Stomach smooth muscle (tissue), 2 donors: ENCODE results near the gene FAM200C.

Experiments used
- H3K27ac ChIP-seq: one replicate; pipeline ENCODE4 v1.7.0; 2013; ENCODE audit warnings: mild to moderate bottlenecking, low read length, inconsistent platforms
- H3K27me3 ChIP-seq, 2 donors: one replicate each; pipeline ENCODE4 v1.7.0; 2013; ENCODE audit warnings: low read length in 2 of 2; ENCODE audit not compliant: insufficient read depth in 2 of 2, control insufficient read depth in 1 of 2
- H3K36me3 ChIP-seq, 2 donors: one replicate each; pipeline ENCODE4 v1.7.0; 2013; ENCODE audit warnings: low read length in 2 of 2; ENCODE audit not compliant: control insufficient read depth in 2 of 2, insufficient read depth in 2 of 2
- H3K4me1 ChIP-seq: one replicate; pipeline ENCODE4 v1.7.0; 2013; ENCODE audit warnings: low read length; ENCODE audit not compliant: control insufficient read depth, insufficient read depth
- H3K4me3 ChIP-seq, 2 donors: one replicate each; pipeline ENCODE4 v1.7.0; 2013; ENCODE audit warnings: low read length in 2 of 2
- H3K9ac ChIP-seq, 2 donors: one replicate each; pipeline ENCODE4 v1.7.0; 2013; ENCODE audit warnings: low read length in 2 of 2, mild to moderate bottlenecking in 1 of 2
- H3K9me3 ChIP-seq, 2 donors: one replicate each; pipeline ENCODE4 v1.7.0; 2013; ENCODE audit warnings: low read length in 2 of 2; ENCODE audit not compliant: control insufficient read depth in 2 of 2
- donor health status: healthy.
- donor health status: Pancreatic carcinoma.

Gene FAM200C

GRCh38 chr5:160419458-160420330 lies 19.8 kb upstream of the FAM200C start:
- H3K4me1 ChIP-seq = peaks cover 7% of the 10 kb centered on the region
- H3K36me3 ChIP-seq = peaks cover 0 to 3% of the 10 kb centered on the region in 2 donors
- H3K27me3 ChIP-seq = no peaks in the 10 kb centered on the region
- peak overlapping the region; percentile 72 to 94 for H3K4me3 ChIP-seq
- H3K9me3 ChIP-seq = no peaks in the 10 kb centered on the region
- peak overlapping the region; percentile 85 to 97 for H3K9ac ChIP-seq
- peak overlapping the region; percentile 77 for H3K27ac ChIP-seq

- Histone ChIP-seq H3K4me3 (peak within 1 kb of the TSS; percentile 72 to 94), H3K9me3 (no peaks in the 10 kb centered on the region), H3K27me3 (no peaks in the 10 kb centered on the region), H3K36me3 (peaks cover 0 to 3% of the 10 kb centered on the region in 2 donors), H3K9ac (peak within 1 kb of the TSS; percentile 85 to 97), H3K27ac (peak within 1 kb of the TSS; percentile 77), H3K4me1 (peaks cover 7% of the 10 kb centered on the region)
These were observed 19.0 kb upstream of the FAM200C start, which contains the start of gene SLU7 for GRCh38 chr5:160418561-160419457. SLU7 (minus strand) TSS chr5:160419081; CDS start chr5:160415294, 3,787 bp downstream.

- Histone ChIP-seq H3K4me1 (no peaks in the 10 kb centered on the region), H3K9me3 (no peaks in the 10 kb centered on the region), H3K4me3 (peak overlapping the region; percentile 81 to 90), H3K27ac (no peak overlapping the region), H3K27me3 (no peaks in the 10 kb centered on the region), H3K36me3 (peaks cover 14% of the 10 kb centered on the region in 2 donors), H3K9ac (peak overlapping the region; percentile 90 to 91)
These were observed 1.0 kb downstream of the FAM200C start for GRCh38 chr5:160398806-160399205.

- Histone ChIP-seq H3K4me3 (no peak overlapping the region), H3K36me3 (peaks cover 6 to 8% of the 10 kb centered on the region in 2 donors), H3K4me1 (no peaks in the 10 kb centered on the region), H3K27me3 (no peaks in the 10 kb centered on the region), H3K9me3 (no peaks in the 10 kb centered on the region), H3K9ac (no peak overlapping the region), H3K27ac (no peak overlapping the region)
These were observed 2.4 kb downstream of the FAM200C start for GRCh38 chr5:160397492-160397891.

- H3K36me3 ChIP-seq = peaks cover 3 to 8% of the 10 kb centered on the region in 2 donors
These were observed 4.7 kb downstream of the FAM200C start for GRCh38 chr5:160395111-160395510.

GRCh38 chr5:160390787-160391696 lies 8.8 kb downstream of the FAM200C start:
- Histone ChIP-seq H3K9me3 (peaks cover 0 to 5% of the 10 kb centered on the region in 2 donors), H3K36me3 (peaks cover 3 to 8% of the 10 kb centered on the region in 2 donors), H3K27me3 (no peaks in the 10 kb centered on the region), H3K27ac (no peak overlapping the region), H3K9ac (no peak overlapping the region), H3K4me1 (no peaks in the 10 kb centered on the region), H3K4me3 (no peak overlapping the region)

More at GRCh38 chr5:160395111-160395510, 4.7 kb downstream of the FAM200C start:
- H3K4me3 ChIP-seq = no peak overlapping the region
- H3K27ac ChIP-seq = no peak overlapping the region
- H3K4me1 ChIP-seq = no peaks in the 10 kb centered on the region
- H3K27me3 ChIP-seq = no peaks in the 10 kb centered on the region
- no peaks in the 10 kb centered on the region for H3K9me3 ChIP-seq
- no peak overlapping the region for H3K9ac ChIP-seq

GRCh38 chr5:160387445-160387844 lies 12.4 kb downstream of the FAM200C start:
- H3K4me3 ChIP-seq = no peak overlapping the region
- H3K4me1 ChIP-seq = no peaks in the 10 kb centered on the region
- H3K9ac ChIP-seq = no peak overlapping the region
- no peaks in the 10 kb centered on the region for H3K27me3 ChIP-seq
- no peak overlapping the region for H3K27ac ChIP-seq
- H3K9me3 ChIP-seq = peaks cover 0 to 5% of the 10 kb centered on the region in 2 donors
- H3K36me3 ChIP-seq = no peaks in the 10 kb centered on the region

- no peaks in the 10 kb centered on the region for H3K36me3 ChIP-seq
- no peak overlapping the region for H3K27ac ChIP-seq
- H3K4me3 ChIP-seq = no peak overlapping the region
- no peak overlapping the region for H3K9ac ChIP-seq
- no peaks in the 10 kb centered on the region for H3K27me3 ChIP-seq
- no peaks in the 10 kb centered on the region for H3K4me1 ChIP-seq
- peaks cover 0 to 5% of the 10 kb centered on the region in 2 donors for H3K9me3 ChIP-seq
These were observed 14.4 kb downstream of the FAM200C start for GRCh38 chr5:160385496-160385895.

GRCh38 chr5:160384681-160385080 lies 15.2 kb downstream of the FAM200C start:
- Histone ChIP-seq H3K27ac (no peak overlapping the region), H3K4me3 (no peak overlapping the region), H3K4me1 (no peaks in the 10 kb centered on the region), H3K36me3 (no peaks in the 10 kb centered on the region), H3K9me3 (peaks cover 0 to 5% of the 10 kb centered on the region in 2 donors), H3K9ac (no peak overlapping the region), H3K27me3 (no peaks in the 10 kb centered on the region)

GRCh38 chr5:160382346-160382745 lies 17.5 kb downstream of the FAM200C start:
- no peak overlapping the region for H3K27ac ChIP-seq
- no peak overlapping the region for H3K9ac ChIP-seq
- H3K36me3 ChIP-seq = no peaks in the 10 kb centered on the region
- no peaks in the 10 kb centered on the region for H3K4me1 ChIP-seq
- no peaks in the 10 kb centered on the region for H3K27me3 ChIP-seq
- no peak overlapping the region for H3K4me3 ChIP-seq
- H3K9me3 ChIP-seq = peaks cover 0 to 5% of the 10 kb centered on the region in 2 donors
